NCI-H2196 treated with DMSO at 0.1 percent for 48 hours (cell line): ENCODE results near the gene NAT8L.

Experiments used
- DNase-seq: peaks from one replicate; lab custom pipeline; 2025; ENCODE audit not compliant: unreplicated experiment; lab: John Stamatoyannopoulos, UW

NAT8L gene

DNA sequence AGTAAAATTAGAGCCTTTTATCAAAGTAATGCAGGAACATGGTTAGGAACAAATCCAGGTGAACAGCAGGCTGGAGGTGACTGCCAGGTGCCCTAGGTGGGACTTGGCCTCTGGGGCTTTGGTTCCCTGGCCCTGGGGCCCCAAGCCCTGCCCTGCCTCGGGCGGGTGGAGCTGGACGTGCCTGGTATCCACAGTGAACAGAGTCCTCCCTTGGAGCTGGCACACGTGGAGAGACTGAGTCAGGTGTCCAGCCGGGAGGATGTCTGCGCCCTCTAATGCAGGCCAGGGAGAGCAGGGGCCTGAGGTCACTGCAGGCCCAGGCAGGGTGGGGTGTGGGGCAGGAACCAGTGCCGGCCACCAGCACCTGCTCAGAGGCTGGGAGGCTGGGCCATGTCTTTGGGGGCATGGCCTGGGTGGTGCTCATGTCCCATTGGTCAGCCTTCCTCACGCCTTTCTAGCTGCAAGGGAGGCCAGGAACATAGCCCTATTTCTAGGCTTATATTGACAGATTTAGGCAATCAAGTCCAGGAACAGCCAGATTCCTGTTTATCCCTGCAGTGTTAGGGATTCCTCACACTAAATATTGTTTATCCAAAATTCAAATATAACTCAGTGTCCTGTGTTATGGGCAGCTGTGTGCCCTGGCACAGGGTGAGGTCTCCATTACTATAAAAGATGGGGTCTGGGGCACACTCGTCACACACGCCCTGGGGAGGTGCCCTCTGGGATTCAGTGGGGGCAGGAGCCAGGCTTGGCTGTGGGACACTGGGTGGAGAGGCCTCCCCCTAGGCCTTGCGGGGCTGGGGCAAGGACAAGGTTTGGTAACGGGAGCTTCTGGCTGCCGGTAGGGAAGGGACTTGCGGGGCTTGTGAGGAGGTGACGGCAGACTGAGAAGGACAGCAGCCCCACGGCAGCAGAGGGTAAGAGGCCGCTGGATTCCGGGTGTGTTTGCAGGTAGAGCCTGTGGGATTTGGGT, 14.3 kb upstream of the NAT8L start:
- DNase-seq = no peak

DNA sequence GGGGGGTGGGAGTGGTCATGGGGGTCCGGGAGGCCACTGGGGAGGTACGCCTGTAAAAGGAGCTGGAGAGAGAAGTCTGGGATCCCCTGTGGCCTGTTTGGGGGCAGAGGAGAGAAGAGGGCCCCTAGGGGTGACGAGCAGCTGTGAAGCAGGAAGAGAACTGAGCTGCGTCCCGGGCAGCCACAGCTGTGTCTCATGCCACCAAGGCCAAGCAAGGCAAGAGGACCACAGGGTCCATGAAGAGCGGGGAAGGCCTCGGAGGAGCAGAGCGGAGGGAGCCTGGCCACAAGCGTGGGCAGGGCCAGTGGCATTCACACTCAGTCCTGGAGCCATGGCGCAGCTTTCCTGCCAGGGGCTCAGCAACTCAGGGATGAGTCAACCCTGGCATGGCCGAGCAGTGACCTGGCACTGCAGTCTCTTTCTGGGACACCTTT, 13.6 kb upstream of the NAT8L start:
- no peak for DNase-seq

DNA sequence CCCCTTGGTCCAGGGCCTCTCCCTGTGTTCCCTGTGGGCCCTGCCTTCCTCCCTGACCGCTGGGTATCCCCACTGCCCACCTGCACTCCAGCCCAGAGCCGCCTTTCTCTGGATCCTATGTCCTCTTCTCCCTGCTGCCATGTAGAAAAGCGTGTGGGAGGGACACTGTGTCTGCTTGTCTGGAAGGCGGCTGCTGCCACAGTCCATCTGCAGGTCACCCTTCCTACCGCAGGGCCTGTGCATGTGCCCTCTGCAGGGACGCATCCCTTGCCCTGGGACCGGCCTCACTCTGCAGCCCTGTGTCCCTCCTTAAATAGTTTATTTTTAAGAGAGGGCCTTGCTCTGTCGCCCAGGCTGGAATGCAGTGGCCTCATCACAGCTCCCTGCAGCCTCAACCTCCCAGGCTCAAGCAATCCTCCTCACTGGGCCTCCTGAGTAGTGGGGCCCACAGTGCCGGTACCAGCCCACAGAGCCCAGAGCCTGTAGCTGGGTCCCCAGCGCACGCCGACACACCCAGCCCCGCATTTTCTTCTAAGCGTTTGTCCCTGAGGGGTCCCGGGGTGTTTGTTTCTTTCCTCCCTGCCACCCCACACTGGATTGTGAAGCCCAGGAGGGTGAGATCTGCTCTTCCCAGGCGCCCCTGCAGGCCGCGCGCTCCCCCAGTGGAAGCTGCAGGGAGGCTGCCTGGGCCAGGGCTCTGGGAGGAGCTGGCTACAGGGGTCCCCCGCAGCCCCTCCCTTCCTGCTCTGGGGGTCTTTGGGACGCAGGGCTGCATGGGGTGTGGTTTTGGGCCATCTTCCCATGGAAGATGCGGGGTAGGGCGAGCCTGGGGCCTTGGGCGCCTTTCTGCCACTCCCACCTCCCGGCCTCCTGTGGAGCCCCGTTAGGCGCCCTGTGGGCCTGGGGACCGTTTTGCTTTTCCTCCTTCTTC, 12.8 kb upstream of the NAT8L start:
- DNase-seq = no peak

DNA sequence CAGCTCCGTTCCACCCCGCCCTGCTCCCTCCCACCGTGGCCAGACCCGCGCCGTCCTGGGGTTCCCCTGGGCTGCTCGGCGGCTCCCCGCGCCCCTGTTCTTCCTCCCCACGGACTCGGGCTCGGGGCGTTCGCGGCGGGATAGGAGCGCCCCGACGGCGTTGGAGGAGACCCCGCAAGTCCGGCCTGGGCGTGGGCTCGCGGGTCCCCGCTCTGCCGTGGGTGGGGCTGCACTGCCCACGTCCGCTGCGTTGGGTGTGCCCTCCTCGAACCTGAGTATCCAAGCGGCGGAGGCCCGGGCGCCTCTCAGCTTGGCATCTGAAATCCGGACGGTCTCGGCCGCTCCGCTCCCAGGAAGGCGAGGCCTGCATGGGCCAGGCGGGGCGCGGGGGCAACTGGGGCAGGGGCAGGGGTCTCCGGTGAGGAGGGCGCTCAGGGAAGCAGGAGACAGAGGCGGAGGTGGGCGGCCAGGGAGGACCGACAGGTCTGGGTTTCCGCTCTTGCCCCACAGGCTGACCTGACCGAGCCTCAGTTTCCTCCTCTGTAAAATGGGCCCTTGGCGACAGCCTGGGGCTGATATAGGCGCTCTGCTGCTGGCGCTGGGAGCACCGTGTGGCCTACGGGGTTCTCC, 12.0 kb upstream of the NAT8L start:
- no peak for DNase-seq

DNA sequence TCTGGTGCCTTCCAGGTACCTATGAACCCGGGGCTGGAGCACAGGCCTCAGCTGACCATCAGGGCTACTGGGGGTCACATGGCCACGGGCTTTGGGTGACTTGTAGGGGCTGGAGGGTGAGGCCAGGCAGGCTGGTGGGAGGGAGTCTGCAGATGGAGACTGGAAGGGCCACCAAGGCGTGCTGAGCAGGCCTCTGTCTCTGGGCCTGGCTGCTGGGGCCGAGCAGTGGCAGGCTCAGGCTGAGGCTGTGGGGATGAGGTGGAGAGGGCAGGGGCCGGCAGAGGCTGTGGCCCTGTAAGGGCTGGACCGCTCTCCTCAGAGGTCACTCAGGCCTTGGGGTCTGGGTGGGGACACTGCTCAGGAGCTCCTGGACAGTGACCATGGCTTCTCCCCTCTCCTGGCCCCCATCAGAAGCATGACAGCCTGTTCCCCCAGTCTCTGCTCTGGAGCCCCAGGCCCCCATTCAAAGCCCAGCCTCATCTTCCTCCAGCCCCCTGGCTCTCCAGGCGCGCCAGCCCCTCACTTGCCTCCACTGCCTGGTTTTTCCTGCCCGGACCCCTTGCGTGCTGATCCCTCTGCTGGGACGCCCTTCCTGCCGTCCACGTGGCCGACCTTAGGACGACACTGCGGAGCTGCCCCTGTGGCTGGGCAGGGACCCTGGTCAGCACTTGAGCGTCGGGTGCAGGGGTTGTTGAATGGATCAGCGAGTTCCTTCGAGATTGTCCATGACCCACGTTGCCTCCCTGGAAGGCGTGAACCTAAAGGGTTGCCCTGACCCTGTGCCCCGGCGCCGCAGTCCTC, 11.1 kb upstream of the NAT8L start:
- no peak for DNase-seq

DNA sequence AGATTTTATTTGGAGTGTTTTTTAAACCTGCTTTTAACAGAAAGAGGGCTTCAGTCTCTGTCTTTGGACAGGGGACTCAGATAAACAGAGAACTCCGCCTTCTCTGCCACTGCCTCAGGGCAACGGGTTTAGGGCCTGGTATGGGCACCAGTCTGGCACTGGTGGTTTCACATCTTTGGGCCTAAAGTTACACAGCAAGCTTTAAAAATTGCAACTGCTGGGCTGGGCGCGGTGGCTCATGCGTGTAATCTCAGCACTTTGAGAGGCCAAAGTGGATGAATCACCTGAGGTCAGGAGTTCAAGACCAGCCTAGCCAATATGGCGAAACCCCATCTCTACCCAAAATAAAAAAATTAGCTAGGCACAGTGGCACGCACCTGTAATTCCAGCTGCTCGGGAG, 10.3 kb upstream of the NAT8L start:
- no peak for DNase-seq

DNA sequence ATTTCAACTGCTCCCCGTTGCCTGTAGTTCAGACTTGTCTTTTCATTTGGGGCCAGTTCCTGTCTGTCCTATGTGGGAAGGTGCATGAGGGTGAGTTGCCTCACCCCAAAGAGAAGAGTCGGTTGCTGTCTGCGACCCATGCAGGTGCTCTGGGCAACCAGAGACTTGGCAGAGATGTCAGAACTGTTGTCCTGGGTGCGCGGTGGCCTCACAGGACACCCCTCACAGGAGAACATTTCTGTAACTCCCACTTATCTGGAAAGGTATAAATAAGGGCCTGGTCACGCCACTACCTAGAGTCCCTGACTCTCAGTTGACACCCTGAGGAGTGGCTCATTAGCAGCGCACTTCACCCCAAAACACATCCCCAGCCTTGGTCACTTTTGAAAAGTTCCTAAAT, 9.7 kb upstream of the NAT8L start:
- no peak for DNase-seq

DNA sequence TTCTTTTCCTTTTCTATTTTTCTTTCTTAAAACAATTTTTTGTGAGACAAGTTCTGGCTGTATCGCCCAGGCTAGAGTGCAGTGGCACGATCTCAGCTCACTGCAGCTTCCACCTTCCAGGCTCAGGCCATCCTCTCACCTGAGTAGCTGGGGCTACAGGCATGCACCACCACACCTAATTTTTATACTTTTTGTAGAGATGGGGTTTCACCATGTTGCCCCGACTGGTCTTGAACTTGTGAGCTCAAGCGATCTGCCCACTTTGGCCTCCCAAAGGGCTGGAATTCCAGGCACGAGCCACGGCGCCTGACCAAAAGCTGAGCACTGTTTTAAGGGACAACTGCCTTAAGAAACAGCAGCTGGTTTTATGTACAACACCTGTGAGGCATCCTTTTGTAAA, 9.3 kb upstream of the NAT8L start:
- DNase-seq = no peak

DNA sequence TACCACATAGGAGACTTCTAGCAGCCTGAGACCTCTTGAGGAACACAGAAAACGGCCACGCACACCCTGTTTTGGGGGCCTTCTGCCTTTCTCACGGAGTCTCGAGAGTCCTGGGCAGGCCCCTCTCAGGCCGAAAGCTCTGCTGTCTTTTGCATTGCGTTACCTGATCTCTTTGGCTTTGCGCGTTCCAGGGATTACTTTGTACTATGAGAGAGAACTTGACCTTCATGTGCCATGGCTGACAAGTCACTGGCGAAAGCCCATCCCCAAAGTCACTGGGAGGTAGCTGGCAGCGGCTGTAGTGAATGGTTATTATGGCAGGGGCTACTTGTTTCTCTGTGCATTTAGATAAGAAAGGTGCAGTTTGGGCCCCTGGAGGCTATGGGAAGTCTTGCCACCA, 8.0 kb upstream of the NAT8L start:
- DNase-seq = no peak

DNA sequence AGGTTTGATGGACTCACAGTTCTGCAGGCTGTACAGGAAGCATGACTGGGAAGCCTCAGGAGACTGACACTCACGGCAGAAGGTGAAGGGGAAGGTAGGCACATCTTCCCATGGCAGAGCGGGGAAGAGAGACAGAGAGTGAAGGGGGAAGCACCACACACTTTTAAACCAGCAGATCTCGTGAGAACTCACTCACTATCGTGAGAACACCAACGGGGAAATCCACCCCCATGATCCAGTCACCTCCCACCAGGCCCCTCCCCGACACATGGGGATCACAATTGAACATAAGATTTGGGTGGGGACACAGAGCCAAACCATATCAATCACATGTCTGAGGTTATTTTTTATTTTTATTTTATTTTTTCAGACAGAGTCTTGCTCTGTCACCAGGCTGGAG, 4.9 kb upstream of the NAT8L start:
- DNase-seq = no peak

DNA sequence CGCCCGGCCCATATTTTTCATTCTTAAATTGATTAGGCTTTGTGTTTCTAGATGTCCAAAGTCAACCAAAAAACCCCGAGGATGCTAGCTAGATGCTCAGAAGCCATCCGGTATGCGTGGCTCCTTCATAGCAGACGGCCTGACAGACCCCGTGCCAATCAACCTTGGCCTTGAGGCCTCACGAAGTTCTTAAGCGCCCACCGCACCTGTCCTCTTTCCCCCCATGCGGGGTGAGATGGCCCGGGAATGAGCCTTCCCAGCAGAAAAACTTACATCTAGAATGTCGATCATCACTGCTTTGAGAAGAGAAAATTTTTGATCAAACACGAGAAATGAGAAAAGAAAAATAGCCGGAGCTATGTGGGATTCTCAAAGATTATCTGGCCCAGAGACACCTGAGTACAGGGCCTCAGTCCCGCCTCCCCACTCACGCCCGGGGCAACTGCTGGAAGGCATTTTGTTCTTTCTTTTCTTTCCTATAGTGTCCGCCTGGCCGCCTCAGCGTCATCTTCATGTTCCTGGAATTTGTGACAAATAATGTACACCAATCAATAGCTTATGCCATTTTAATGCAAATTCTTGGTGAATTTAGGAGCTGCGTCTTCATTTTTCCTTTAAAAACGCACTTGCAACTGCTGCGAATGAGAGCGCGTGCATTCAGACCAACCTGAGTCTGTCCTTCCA, 1.6 kb upstream of the NAT8L start:
- no peak for DNase-seq

DNA sequence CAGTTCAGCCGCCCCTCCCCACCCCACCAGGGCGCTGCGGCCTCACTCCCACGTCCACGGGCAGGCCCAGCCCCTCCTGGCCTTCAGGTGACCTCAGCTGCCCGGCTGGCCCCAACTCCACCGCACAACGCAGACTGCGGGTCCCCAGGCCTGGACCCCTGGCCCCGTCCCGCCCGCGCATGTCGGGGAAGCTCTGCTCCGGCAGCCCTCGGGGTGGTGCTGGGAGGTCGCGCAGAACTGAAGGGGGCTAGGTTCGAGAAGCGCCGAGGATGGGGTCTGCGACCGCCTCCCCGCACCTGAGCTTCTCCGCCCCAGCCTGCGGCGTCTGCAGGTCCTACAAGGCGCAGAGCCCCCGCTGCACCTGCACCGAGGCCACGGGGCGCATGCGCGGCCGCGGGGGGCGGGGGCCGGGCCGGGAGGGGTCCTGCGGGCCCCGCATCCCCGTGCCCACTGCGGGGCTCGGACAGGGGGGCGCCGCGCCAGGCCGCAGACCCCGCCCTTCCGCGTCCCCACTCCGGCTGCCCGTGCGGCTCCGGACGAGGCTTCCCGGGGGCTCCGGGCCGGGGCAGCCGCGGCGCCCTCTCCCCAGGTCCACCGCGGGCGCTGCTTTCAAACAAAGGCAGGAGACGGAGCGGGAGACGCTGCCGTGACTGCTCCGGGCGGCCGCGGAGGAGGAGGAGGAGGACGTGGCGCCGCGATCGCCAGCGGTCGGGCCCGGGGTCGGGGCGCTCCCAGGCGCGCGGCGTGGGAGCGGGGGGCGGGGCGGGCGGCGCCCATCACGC, 672 bp upstream of the NAT8L start:
- no peak for DNase-seq

DNA sequence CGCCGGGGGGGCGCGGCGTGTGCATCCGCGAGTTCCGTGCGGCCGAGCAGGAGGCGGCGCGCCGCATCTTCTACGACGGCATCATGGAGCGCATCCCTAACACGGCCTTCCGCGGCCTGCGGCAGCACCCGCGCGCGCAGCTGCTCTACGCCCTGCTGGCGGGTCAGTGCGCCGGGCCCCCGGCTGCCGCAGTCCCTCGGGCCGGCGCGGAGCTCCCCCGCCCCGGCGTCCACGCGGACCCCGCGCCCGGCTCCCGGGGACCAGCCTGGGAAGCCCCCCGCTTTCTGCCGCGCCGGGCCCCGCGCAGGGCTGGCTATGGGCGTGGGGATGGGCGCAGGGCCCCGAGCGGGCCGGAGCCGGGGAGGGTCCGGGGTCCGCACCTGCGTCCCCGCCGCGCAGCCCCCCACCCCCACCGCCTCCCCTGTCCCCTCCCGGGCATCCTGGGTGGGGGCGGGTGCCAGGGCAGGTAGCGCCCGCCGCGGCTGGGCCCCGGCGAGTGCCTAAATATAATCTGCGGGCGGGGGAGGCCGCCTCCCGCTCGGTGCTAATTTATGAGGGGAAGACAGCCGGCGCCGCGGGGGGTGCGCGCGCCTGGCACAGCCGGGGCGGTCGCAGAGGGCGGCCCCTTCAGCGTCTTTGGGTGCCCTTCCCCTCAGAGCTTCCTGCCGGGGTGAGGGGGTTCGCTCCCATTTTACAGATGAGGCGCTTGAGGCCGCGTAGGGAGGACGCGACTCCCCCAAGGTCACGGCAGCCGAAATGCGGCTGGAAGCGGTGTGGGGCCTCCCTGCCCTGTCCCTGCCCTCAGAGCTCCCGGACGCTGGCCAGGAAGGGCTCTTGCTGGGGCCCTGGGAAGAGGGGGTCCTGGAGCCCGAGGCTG, 837 bp downstream of the NAT8L start:
- DNase-seq = no peak

DNA sequence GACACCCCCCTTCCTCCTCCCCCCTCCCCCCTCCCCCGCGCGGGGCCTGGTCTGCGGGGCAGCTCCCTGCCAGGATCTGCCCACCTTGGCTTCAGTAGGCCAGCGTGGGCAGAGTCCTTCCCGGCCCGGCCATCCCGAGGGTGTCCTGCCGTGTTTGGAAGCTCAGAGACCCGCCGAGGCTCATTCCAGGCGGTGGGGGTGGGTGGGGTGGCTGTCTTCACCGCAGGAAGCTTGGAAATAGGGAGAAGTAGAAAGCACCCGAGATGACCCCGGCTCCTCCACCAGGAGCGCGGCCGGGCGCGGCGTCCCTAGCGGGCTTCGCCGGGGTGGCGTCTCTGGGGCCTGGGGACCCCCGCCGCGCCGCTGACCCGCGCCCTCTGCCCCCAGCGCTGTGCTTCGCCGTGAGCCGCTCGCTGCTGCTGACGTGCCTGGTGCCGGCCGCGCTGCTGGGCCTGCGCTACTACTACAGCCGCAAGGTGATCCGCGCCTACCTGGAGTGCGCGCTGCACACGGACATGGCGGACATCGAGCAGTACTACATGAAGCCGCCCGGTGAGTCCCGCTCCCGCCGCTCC, 1.6 kb downstream of the NAT8L start:
- DNase-seq = no peak

DNA sequence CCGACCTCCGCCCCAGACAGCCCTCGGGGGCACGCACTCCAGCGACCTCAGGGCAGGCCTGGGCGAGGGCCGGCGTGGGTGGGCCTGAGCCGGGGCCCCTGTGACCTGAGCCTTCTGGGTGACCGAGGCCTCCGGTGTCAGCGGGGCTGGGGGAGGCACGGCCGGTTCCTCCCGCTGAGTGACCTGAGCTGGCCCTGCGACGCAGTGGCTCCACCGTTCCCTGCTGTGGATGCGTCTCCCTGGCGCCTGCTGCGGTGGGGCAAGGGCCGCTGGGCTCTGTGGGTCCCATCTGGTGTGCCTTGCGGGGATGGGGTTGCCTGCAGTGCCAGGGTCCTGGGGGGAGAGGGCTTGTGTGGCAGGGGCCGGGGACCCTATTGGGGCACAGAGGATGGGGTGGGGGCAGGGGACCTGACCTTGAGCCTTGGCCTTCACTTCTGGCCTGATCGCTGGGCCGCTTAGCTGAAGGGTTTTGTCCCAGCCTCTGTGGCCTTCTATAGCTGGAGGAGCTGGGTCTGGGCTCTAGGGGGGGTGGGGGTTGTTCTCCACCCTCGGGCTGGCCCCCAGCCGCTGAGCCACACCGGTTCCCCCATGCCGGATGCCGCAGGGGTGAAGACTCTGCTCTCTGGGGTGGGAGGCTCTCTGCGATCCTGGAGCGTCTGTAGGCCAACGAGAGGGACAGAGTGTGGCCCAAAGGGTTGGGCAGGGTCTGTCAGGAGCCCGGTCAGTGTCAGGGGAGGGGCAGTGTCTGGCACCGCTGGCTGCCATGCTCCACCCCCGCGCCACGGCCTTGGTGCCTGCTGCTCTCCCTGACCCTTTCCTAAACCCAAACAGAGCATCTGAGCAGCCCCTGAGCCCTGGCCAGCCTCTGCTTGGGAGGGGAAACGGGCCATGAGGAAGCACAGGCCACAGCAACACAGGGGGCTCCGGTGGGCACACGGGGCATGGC, 2.3 kb downstream of the NAT8L start:
- DNase-seq = no peak

DNA sequence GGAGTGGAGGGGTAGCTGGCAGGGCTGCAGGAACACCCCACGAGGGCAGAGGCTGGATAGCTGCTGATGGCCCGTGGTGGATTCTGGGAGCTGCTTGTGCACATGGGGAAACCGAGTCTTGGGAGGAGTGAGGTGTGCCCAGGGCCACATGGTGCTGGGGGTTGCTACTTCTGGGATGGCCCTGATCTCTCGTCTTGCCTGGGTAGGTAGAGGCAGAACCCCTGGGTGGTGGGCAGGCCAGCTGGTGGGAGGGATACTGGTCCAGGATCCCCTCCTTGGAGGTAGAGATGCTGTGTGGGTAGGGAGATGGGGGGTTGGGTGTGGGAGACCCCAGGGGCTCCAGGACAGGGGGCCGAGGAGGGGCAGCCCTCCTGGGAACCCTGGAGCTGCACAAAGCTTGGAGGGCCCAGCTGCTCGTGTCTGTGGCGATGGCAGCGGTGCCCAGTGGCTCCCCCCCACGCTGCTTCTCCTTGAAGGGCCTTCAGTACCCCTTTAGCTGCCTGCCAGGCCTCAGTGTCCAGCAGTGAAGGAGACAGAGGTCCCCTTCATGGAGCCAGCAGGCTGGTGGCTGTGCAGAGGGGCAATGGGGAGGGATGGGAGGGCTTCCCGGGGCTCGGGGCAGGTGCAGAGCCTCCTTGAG, 3.2 kb downstream of the NAT8L start:
- no peak for DNase-seq
